Hippocampal formation (tissue), 2 donors: ENCODE data around the gene COPG2.
A peak's percentile ranks its signal among the peaks of the same experiment; 100 is the strongest.
"Not testable (repeated sequence)": the region's sequence is repeated elsewhere in the genome, so short reads cannot be mapped to it uniquely, and the experiment has no call there.

ENCODE experiments used
- DNase-seq, 2 donors: peaks; one replicate each; lab custom pipeline; 2025; lab: John Stamatoyannopoulos, UW

Gene COPG2, protein sequence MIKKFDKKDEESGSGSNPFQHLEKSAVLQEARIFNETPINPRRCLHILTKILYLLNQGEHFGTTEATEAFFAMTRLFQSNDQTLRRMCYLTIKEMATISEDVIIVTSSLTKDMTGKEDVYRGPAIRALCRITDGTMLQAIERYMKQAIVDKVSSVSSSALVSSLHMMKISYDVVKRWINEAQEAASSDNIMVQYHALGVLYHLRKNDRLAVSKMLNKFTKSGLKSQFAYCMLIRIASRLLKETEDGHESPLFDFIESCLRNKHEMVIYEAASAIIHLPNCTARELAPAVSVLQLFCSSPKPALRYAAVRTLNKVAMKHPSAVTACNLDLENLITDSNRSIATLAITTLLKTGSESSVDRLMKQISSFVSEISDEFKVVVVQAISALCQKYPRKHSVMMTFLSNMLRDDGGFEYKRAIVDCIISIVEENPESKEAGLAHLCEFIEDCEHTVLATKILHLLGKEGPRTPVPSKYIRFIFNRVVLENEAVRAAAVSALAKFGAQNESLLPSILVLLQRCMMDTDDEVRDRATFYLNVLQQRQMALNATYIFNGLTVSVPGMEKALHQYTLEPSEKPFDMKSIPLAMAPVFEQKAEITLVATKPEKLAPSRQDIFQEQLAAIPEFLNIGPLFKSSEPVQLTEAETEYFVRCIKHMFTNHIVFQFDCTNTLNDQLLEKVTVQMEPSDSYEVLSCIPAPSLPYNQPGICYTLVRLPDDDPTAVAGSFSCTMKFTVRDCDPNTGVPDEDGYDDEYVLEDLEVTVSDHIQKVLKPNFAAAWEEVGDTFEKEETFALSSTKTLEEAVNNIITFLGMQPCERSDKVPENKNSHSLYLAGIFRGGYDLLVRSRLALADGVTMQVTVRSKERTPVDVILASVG

DNA sequence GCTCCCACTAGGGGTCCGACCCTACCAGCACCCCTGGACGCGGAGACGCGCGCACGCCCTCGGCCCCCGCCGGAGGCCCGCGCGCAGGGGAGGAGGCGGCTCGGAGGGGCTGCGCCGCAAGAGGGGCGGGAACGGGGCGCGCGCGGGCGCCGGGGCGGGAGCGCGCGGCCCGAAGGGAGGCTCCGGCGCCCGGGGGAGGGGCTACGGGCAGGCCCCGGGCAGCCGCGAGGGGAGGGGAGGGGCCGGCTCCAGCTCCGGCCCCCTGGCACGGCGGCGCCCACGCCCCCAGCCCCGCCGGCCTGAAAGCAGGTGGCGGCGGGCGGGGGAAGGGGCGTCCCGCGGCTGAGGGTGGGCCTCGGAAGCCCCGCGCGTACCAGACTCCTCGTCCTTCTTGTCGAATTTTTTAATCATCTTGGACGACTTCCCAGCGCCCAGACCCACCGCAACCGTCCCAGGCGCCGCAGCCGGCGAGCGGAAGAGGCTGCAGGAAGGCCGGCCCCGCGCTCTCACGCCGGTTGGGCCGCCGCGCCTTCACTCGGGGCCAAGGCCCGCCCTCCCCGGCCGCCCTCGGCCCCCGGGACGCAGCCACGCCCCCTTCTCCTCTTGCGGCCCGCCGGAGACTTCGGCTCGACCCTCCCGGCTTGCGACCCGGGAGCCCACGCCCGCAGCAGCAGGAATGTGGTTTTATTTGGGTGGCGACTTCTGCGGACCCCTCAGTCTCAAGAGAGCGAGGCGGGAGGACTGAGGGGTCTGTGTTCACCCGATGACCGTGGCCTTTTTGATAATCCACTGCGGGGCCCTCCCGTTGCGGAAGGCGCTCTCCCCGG is at the start of gene COPG2:
COPG2 (minus strand) TSS at position 491 of the 827 bp plus-strand sequence; CDS start at position 411, 80 bp downstream.
- DNase-seq, result peak; percentile 75 to 86

DNA sequence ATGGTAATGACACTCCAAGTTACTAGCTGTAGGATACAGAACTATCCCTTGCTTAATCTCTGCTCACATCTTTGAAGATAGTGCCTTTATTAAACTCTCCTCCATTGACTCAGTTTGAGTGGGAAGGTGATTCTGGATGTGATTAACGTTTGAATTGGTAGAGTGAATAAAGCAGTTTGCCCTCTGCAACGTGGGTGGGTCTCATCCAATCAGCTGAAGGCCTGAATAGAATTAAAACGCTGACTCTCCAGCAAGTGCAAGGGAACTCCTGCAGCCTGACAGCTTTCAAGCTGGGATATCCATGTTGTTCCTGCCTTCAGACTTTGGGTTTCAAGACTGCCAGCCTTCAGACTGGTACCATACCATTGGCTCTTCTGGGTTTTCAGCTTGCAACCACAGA is 43.9 kb upstream of the COPG2 start:
- no peak for DNase-seq

DNA sequence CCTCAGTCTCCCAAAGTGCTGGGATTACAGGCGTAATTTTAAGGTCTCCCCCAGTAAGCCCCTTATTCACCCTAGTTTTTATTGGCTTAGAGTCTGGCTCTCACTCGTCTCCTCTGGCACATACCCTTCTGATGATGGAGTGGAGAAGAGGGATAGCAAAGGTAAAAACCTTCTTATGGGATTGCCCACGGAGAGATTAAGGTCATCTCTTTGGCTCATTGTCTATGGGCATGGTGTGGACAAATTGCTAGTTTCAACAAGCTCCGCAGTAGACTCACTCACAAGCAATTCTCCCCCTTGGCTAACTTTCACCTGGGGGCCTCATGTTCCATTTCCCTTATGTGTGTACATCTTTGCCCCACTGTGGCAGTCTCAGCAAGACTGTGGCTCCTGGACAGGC is 40.2 kb upstream of the COPG2 start:
- DNase-seq, result no peak

DNA sequence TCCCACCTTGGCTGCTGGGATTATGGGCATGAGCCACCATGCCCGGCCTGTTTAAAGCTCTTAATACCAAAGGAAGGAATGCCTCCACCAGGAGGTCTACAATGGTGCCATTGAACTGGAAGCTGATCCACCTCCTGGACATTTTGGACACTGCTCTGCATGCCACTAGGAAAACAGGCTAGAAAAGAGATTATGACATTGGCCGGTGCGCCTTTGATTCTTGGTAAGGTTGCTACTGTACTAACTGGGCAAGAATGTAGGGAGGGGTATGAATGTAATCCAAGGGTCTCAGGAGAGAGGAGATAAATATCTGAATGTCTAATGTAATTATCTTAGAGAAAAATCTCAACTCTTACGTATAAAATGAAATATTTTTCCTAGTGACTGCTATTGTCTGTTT is 39.5 kb upstream of the COPG2 start:
- no peak for DNase-seq

DNA sequence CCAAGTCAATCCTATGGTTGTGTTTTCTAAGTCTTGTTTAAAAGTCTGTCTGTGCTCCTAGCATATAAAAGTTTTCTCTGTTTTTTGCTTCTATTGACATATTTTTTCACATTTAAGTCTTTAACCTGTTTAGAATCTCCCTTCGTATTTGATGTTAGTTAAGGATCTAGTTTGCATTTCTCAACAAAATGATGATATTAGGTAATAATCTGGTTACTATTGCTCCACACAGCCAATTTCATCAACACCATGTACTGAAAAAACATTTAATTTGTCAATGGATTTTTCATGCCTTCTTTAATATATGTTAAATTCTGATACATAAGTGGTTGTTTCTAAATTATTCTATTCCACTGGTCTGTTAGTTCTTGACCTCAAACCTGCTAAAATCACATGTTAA is 35.3 kb upstream of the COPG2 start:
- DNase-seq, result no peak

DNA sequence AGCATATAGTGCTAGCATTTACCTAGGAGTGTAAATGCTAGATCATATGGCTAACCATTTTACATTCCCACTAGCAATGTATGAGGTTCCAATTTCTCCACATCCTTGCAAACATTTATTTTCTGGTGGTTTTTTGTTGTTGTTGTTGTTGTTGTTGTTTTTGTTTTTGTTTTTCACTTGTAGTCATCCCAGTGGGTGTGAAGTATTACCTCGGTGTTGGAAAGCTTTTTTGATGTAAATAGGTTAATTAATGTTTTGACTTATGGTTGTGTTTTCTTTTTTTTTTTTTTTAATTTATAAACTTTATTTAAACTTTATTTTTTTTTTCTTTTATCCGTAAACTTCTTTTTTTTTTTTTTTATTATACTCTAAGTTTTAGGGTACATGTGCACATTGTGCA is 33.1 kb upstream of the COPG2 start:
- DNase-seq, result no peak

DNA sequence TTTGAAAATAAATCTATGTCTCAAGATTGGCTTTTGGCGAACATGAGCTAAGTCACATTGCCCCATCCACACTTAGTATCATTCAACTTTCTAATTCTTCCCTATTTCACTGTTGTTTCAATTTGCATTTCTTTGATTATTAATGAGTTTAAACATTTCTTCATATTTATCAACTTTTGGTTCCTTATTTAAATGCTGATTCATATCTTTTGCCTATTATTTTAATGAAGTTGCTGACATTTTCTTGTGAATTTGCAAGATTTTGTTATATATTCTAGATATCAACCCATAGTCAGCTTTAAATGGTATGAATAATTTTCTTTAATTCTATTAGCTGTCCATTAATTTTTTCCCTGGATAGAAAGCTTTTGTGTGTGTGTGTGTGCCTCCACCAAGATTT is 32.2 kb upstream of the COPG2 start:
- no peak for DNase-seq

DNA sequence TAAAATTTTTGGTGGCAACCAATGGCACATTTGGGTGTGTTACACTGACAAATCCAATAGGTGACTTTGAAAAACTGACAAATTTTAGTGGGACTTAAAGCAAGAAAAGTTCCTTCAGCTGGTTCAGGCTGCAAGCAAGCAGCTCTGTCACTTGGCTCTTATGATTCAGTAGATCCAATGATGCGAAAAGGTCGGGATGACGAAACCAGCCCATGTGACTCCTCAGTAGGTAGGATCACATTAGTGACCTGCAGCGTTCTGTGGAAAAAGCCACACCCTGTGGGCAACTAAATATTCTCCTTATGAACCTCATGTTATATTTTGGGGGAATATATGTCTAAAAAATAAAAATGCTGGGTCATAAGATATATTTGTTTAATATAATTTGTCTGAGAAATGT is 31.1 kb upstream of the COPG2 start:
- no peak for DNase-seq

DNA sequence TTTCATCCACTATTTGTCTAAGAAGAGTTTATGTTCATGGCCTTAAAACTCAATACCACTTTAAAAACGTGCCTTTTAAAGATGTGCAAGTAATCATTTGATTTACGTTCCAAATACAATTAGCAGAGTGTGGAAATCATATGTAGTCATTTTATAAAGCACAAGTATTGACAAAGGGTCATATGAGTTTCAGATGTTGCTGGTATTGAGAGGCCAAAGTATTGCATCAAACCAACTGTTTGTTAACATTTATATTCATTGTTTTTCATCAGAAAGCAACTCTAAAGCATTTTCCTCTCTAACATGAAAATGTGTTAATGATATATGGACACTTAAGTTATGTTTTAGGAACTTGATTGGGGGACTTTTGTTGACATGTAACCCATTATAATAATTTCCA is 29.3 kb upstream of the COPG2 start:
- DNase-seq, result no peak

DNA sequence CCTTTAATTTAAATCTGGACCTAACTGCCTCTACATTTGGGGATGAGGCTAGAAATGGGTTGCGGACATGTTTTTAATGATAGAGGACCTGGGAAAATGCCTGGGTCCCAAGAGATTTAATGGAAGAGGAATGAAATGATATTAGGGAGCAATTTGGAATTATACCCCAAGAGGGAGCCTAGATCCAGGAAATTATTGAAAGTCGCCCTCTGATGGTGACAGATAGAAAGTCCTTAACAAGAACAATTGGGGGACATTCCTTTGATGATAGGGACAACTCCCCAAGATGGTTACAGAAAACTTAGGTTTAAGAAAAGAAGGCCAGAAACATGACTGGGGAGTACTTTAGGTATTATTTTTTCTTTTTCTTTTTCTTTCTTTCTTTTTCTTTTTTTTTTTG is 27.3 kb upstream of the COPG2 start:
- DNase-seq, result peak in 1 of 2 donors; percentile 8

DNA sequence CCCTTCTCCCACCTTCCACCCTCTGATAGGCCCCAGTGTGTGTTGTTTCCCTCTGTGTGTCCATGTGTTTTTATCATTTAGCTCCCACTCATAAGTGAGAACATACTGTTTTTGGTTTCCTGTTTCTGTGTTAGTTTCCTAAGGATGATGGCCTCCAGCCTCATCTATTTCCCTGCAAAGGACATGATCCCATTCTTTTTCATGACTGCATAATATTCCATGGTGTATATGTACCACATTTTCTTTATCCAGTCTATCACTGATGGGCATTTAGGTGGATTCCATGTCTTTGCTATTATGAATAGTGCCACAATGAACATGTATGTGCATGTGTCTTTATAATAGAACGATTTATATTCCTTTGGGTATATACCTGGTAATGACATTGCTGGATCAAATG is 23.8 kb upstream of the COPG2 start:
- not testable (repeated sequence) for DNase-seq

DNA sequence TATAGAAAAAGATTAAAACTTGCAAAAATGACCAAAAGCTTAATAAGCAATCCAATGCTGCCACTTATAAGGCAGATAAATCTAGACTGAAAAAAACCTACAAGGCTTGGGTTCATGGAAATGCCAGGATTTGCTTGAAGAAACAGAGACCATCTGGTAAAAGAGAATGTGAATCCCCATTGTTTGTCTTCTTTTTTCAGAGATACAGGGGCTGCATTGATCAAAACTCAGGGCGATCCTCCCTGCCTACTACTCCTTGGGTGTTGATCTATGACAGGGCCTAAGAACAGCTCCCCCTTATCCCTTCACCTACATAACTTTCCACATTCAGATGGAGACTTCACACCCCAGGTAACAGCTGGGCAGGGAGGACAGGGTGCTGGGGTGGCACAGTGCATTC is 21.1 kb upstream of the COPG2 start:
- no peak for DNase-seq

DNA sequence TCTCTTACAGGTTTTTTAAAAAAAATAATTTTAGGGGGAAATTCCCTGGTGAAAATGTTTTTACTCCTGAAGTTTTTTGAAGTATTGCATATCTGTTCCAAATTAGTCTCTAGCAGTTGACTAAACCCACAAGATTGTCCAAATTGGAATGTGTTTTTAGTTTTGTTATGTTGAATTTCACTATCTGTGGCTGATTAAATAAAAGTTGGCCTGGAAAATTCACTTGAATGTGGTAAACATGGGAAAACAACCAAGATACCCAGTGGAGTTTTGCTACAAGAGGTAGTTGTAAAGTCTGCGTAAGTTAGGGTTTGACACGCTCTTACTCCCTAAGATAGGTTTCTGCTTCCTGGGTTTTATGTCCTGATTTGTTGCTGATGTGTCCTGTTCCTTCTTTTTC is 14.5 kb upstream of the COPG2 start:
- no peak for DNase-seq

DNA sequence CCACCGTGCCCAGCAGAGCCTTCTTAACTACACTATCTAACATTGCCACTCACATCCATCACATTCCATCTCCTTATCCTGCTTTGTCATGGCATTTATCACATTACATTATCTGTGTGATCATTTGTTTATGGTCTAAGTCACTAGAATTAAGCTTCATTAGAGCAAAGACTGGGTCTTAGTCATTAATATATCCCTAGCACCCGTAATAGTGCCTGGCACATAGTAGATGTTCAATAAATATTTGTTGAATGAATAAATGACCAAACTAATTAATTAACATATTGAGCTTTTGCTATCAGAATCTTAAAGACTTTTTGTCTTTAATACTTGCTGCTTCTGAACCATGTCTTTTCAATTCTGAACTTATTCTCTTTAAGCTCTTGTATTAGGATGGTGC is 5.9 kb upstream of the COPG2 start:
- no peak for DNase-seq

DNA sequence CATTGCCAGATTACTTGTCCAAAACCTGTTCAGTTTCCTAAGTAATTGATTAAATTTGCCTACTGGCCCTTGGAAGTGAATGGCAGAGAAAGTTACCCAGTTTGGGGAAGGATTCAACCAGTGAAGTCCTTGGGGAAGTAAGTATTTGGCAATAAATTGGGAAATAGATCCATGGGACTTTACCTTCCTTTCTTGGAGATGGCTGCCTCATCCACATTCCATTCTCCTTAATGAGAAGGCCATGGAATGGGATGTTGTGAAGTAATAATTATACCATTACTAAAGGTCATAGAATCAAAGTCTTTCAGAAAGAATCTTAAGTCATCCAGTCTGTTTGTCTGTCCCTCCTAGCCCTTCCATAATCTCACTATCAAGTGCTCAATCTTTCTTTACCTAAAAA is 4.5 kb upstream of the COPG2 start:
- no peak for DNase-seq

DNA sequence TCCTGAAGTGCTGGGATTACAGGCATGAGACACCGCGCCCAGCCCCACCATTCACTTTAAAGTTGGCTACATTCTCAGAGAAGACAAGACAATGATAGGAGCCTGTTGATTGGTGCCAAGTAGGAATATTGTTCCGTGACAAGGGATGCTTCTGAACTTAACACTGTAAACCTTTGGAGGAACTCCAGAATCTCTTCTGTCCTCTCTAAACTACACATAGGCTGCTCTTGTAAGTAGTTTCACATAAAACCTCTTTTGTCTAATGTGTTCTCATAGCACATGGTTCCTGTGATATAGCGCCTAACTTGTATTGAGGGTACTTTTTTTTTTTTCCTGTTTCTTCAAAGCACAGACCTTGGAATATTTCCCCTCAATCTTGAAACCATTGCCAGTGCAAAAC is 3.6 kb upstream of the COPG2 start:
- DNase-seq, result no peak

DNA sequence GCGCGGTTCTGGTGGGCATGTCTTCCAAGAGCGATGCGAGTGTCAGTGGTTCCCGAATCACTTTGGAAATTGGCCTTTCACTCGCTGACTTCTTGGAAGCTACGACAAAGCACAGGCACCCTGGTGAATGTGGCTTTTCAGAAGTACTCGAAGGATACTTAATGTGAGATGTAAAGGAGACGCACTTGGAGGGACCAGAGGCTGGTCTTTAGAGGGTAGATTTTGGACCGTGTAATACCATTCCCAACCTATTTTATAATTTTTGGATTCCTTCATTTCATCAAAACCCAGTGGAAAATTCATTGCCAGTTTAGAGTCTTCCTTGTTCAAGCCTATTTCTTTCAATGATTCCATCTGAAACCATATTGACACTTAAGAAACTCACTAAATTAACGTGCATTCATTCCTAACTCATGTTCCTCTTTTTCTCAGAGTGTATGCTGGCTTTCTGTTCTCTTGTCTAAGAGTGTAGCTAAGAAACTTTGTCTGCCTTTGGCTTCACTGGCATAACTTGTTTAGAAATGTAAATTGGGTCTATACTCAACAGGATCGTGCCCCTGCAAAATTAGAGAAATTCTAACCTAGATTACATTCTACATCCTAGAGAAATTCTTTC is 645 bp upstream of the COPG2 start:
- DNase-seq, result no peak

DNA sequence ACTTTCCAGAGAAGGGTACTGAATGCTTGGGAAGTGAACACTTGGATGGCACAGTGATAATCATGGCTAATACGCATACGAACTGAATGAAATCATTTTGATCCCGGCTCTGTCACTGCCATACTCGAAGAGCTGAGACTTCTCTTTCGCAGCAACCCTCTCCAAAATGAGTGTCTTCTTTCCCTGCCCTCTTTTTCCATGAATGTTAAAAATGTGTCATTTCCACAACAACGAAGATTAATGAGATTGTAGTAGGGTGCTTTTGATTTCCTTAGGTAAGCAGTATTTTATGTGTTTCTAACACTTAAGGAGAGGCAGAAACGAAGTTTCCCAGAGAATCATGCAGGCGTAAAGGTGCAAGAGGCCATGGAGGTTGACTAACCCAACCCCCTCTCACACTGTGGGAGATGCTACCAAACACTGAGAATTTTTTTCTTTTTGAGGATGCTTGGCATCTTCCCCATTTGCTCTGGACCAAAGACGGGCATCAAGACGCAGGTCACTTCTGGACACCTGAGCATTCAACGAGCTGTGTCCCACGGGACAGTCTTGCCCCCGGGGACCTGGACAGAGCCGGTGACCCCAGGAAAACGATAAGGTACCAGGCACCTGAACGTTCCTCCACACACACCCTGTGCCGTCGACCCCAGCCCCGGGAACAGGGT is 823 bp downstream of the COPG2 start:
- peak in 1 of 2 donors; percentile 33 for DNase-seq

DNA sequence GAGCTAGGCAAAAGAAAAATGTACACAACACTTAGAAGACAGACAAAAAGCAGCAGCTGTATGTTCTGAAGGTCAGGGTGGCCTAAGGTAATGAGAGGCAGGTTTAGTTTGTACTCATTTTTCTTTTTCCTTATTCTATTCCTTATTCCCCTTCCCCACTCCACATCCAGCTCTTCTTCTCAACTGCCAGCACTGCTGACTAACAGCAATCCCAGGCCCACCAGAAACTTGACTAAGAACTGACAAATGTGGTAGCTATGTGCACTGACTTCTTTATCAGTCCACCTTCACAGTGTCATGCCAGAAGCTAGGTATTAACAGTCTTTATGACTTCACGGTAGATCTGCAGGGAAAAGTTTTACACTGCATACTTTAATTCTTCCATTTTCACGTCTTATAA is 6.1 kb downstream of the COPG2 start:
- no peak for DNase-seq

DNA sequence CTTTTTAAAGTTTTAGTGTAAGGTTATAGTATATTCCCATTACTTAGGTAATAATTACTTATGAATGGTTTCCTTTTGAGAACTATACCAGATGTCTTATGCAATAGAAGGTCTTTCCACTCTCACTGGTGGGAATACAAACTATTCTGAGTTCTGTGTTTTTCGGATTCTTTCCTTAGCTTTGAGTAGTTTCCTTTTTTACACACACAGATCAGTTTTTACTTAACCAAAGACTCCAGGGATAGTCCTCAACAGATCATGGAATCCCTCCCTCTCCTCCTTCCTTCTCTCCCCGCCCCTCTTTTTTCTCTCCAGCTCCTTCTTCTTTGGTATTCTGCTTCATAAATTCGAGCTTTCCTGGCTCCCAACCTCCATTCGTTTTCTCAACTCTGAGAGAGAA is 13.3 kb downstream of the COPG2 start:
- no peak for DNase-seq

DNA sequence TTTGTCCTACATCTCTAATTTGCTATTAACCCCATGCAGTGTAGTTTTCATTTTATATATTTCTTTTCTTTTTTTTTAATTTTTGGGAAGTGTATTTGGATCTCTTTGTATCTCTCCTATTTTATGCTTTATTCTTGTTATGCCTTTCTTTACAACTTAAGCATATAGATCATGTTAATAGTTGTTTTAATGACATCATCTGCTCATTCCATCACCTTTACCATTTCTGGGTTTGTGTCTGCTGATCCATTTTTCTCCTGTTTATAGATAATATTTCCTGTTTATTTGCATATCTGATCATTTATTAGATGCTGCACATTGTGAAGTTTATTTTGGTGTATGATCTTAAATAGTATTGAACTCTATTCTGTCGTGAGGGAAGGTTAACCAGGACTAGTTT is 13.7 kb downstream of the COPG2 start:
- no peak for DNase-seq
